ENCODE results near the gene FASTKD3.

FASTKD3 gene

DNA sequence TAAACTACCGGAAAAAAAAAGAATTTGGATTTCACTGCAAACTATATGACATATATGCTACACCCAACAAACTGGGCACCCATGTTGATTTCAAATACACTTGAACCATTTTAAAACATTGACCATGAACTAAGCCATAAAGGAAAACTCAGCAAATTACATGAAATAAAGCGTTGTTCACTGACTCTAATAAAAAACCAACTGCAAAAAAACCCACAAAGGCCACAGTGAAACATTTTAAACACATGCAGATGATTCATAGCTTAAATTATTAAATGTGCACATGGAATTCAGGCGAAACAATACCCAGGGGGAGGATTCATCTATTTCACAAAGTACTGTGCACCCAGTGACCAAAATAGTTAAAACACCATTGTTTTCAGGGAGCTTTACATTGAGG, 33.4 kb upstream of the FASTKD3 start:
- Histone ChIP-seq H3K36me3 (ENCODE audit: insufficient read depth, low read length) (peaks cover 52% of the 10 kb centered on the region), H3K9me3 (replicated peaks; ENCODE audit: low read length) (no peaks in the 10 kb centered on the region), H3K4me2 (ENCODE audit: low read length) (no peak overlapping the region), H3K4me1 (ENCODE audit: control insufficient read depth, insufficient read depth, low read length) (peaks cover 10% of the 10 kb centered on the region), H3K27me3 (ENCODE audit: control insufficient read depth, insufficient read depth, low read length) (no peaks in the 10 kb centered on the region), H3K9ac (ENCODE audit: low read depth, low read length) (no peak overlapping the region), H3K4me3 (ENCODE audit: low read length) (no peak overlapping the region)

DNA sequence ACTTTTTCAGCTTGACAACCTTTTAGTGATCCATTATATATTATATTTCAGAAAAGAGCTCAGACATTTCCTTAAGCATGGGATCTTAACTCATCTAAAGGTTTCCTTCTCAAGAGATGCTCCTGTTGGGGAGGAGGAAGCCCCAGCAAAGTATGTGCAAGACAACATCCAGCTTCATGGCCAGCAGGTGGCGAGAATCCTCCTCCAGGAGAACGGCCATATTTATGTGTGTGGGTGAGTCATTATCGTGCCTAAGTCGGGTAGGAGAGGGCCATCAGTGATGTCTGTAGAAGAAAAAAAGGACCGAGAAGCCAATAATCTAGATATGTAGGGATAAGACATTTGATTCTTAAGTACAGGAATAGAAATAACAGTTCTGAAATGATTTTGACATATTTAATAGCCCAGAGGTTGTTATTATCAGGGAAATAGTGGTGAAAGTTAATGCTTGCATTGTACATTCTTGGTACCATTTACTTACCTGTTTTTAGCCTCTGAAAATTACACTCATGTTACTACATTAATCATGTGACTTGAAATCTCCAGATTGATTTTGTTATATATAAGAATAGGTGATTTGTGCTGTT, 28.3 kb upstream of the FASTKD3 start:
- Histone ChIP-seq H3K36me3 (ENCODE audit: insufficient read depth, low read length) (peaks cover 79% of the 10 kb centered on the region), H3K4me3 (ENCODE audit: low read length) (no peak overlapping the region), H3K9ac (ENCODE audit: low read depth, low read length) (no peak overlapping the region), H3K27me3 (ENCODE audit: control insufficient read depth, insufficient read depth, low read length) (no peaks in the 10 kb centered on the region), H3K9me3 (replicated peaks; ENCODE audit: low read length) (no peaks in the 10 kb centered on the region), H3K4me2 (ENCODE audit: low read length) (no peak overlapping the region), H3K4me1 (ENCODE audit: control insufficient read depth, insufficient read depth, low read length) (no peaks in the 10 kb centered on the region)

DNA sequence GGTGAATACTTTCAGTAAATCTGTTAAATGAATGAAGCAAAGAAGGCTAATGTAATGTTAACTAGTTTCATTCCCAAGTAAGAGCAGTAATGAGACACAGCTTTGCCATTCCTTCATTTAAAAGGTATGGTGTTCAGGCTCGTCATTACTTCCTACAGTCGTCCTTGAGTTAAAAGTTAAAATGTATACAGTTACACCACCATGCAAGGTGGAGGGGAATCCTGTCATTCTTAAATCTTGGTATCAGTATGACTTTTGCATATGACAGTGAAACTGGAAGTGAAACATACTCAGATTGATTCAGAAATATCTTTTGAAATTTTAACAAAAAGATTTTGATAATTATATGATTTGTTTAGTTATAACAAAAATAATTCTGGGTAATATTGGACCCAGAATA, 26.0 kb upstream of the FASTKD3 start:
- no peaks in the 10 kb centered on the region for H3K27me3 ChIP-seq (ENCODE audit: control insufficient read depth, insufficient read depth, low read length)
- no peaks in the 10 kb centered on the region for H3K4me1 ChIP-seq (ENCODE audit: control insufficient read depth, insufficient read depth, low read length)
- H3K9me3 ChIP-seq (replicated peaks; ENCODE audit: low read length), result no peaks in the 10 kb centered on the region
- peaks cover 76% of the 10 kb centered on the region for H3K36me3 ChIP-seq (ENCODE audit: insufficient read depth, low read length)
- H3K4me2 ChIP-seq (ENCODE audit: low read length), result no peak overlapping the region
- H3K9ac ChIP-seq (ENCODE audit: low read depth, low read length), result no peak overlapping the region
- no peak overlapping the region for H3K4me3 ChIP-seq (ENCODE audit: low read length)

DNA sequence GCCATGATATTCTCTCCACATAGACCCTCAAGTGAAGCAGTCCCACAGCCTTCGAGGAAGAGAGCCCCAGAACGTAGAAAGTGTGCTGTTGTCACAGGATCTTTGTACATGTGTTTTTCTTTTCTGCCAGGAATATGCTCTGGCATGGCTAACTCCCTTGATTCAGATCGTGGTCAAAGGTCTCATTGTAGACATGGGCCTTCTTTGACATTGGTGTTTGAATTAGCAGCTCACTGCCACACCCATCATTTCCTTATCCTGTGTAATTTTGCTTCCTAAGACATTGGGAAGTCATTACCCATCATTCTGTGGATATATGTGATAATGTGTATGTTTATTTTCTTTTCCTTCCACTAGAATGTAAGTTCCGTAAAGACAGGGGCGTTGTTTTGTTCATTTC, 25.6 kb upstream of the FASTKD3 start:
- Histone ChIP-seq H3K9ac (ENCODE audit: low read depth, low read length) (no peak overlapping the region), H3K9me3 (replicated peaks; ENCODE audit: low read length) (no peaks in the 10 kb centered on the region), H3K4me3 (ENCODE audit: low read length) (no peak overlapping the region), H3K4me2 (ENCODE audit: low read length) (no peak overlapping the region), H3K4me1 (ENCODE audit: control insufficient read depth, insufficient read depth, low read length) (no peaks in the 10 kb centered on the region), H3K27me3 (ENCODE audit: control insufficient read depth, insufficient read depth, low read length) (no peaks in the 10 kb centered on the region), H3K36me3 (ENCODE audit: insufficient read depth, low read length) (peaks cover 78% of the 10 kb centered on the region)

DNA sequence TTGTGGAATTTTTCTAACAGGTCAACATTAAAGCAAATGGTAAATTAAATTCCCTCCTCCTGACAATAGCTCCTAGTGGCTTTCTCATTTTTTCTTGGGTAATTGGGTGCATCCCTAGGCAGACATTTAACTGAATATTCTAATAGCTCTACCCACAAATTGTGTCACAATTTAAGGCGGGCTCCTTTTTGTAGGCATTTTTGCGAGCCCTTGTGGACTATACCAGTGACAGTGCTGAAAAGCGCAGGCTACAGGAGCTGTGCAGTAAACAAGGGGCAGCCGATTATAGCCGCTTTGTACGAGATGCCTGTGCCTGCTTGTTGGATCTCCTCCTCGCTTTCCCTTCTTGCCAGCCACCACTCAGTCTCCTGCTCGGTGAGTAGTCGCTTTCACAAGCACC, 20.1 kb upstream of the FASTKD3 start:
- Histone ChIP-seq H3K4me3 (ENCODE audit: low read length) (no peak overlapping the region), H3K4me2 (ENCODE audit: low read length) (no peak overlapping the region), H3K9ac (ENCODE audit: low read depth, low read length) (no peak overlapping the region), H3K9me3 (replicated peaks; ENCODE audit: low read length) (no peaks in the 10 kb centered on the region), H3K36me3 (ENCODE audit: insufficient read depth, low read length) (peaks cover 61% of the 10 kb centered on the region), H3K27me3 (ENCODE audit: control insufficient read depth, insufficient read depth, low read length) (no peaks in the 10 kb centered on the region), H3K4me1 (ENCODE audit: control insufficient read depth, insufficient read depth, low read length) (peaks cover 8% of the 10 kb centered on the region)

DNA sequence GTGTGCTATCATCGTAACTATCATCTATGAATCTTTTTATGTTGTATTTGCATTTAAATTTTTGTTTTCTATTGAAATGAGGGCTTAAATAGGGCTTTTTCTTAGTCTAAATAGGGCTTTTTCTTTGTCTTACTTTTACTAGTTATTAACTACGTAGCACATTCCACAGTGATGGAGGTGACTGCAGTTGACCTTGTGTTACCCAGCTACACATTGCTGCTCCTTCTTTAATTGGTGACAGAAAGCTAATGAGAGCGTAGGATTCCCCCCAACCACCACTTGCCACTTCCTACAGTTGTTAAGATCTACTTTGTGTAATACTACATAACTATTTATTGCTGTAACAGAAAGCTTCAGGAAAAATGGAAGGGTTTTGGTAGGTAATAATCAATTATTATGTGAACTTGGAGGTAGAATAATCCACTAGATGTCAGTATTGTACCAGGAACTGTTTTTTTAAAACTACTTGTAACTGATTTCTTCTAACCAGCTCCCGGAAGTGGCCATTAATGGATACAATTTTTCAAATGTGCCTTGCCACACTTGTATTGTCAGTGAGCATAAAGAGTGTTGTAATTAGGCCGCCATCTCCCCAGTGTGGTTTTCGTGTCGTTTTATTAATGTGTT, 18.1 kb upstream of the FASTKD3 start:
- Histone ChIP-seq H3K4me2 (ENCODE audit: low read length) (no peak overlapping the region), H3K4me1 (ENCODE audit: control insufficient read depth, insufficient read depth, low read length) (peaks cover 8% of the 10 kb centered on the region), H3K9ac (ENCODE audit: low read depth, low read length) (no peak overlapping the region), H3K36me3 (ENCODE audit: insufficient read depth, low read length) (peaks cover 56% of the 10 kb centered on the region), H3K9me3 (replicated peaks; ENCODE audit: low read length) (no peaks in the 10 kb centered on the region), H3K4me3 (ENCODE audit: low read length) (no peak overlapping the region), H3K27me3 (ENCODE audit: control insufficient read depth, insufficient read depth, low read length) (no peaks in the 10 kb centered on the region)

DNA sequence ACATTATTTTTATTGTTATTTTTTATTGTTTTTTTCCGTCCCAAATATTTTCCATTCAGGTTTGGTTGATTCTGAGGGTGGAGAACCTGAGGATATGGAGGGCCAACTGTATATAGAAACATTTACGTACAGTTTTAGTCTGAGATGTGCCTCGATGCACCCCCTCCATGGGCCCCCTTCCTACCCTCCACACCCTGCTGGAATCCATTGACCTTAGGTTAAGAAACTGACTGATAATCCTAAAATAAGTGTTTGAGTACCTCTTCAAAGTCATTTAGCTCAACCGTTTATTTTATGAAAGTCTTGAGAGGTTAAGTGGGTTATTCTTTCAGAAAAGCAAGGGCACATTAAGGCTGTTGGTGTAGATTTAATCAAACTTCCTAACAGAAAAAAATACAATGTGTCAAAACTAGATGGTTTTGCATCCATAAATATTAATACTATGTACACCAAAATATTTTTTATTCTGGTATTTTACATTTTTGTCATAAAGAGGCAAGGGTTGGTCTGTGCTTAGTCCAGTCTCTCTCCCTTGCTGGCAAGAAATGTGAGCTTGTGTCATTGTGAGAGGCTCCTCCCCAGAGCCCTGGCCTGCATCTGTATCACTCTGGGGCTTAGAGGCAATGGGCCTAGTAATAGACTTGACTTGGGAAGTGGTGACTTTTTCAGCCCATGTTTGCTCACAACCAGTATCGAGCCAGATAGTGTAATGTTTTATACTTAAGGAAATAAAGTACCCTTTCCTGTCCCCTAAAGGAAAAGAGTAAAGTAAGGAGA, 15.8 kb upstream of the FASTKD3 start:
- H3K4me3 ChIP-seq (ENCODE audit: low read length), result no peak overlapping the region
- no peaks in the 10 kb centered on the region for H3K27me3 ChIP-seq (ENCODE audit: control insufficient read depth, insufficient read depth, low read length)
- H3K9me3 ChIP-seq (replicated peaks; ENCODE audit: low read length), result no peaks in the 10 kb centered on the region
- H3K4me2 ChIP-seq (ENCODE audit: low read length), result no peak overlapping the region
- no peak overlapping the region for H3K9ac ChIP-seq (ENCODE audit: low read depth, low read length)
- H3K4me1 ChIP-seq (ENCODE audit: control insufficient read depth, insufficient read depth, low read length), result peaks cover 8% of the 10 kb centered on the region
- H3K36me3 ChIP-seq (ENCODE audit: insufficient read depth, low read length), result peaks cover 58% of the 10 kb centered on the region

DNA sequence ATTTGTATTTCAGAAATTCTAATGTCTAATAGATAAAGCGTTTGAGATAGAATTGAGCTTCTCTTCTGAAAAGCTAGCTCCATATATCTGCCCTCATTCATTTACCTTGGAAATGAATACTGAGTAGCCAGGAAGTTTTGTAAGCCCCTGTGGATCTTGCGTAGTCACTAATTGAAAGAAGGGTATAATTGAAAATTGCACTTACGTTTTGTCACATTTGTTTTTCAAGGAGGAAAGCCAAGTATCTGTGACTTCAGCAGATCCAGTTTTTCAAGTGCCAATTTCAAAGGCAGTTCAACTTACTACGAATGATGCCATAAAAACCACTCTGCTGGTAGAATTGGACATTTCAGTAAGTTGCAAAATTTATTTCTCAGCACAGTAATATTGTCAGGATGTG, 14.1 kb upstream of the FASTKD3 start:
- H3K27me3 ChIP-seq (ENCODE audit: control insufficient read depth, insufficient read depth, low read length), result no peaks in the 10 kb centered on the region
- H3K4me2 ChIP-seq (ENCODE audit: low read length), result no peak overlapping the region
- peaks cover 57% of the 10 kb centered on the region for H3K36me3 ChIP-seq (ENCODE audit: insufficient read depth, low read length)
- H3K4me3 ChIP-seq (ENCODE audit: low read length), result no peak overlapping the region
- H3K9ac ChIP-seq (ENCODE audit: low read depth, low read length), result no peak overlapping the region
- no peaks in the 10 kb centered on the region for H3K9me3 ChIP-seq (replicated peaks; ENCODE audit: low read length)
- H3K4me1 ChIP-seq (ENCODE audit: control insufficient read depth, insufficient read depth, low read length), result peaks cover 12% of the 10 kb centered on the region

DNA sequence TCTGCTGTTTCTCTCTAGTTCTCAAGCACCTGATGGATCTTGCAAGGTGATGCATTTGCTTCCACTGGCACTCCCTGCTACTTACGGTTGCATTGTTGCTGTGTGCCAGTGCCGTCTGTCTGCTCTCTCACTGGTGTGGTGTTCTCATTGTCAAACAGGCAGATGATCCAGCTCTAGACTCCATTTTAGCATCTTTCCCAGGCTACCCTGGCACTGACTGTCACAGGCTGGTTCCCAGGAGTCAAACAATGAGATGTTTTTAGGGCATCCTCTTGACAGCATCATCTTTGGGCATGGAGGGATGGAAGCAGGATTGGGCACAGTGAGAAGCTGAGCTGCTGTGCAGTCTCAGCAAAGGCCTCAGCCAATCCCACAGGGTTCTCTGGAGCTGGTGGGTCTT, 13.0 kb upstream of the FASTKD3 start:
- no peak overlapping the region for H3K4me2 ChIP-seq (ENCODE audit: low read length)
- H3K27me3 ChIP-seq (ENCODE audit: control insufficient read depth, insufficient read depth, low read length), result no peaks in the 10 kb centered on the region
- H3K4me3 ChIP-seq (ENCODE audit: low read length), result no peak overlapping the region
- peaks cover 60% of the 10 kb centered on the region for H3K36me3 ChIP-seq (ENCODE audit: insufficient read depth, low read length)
- H3K4me1 ChIP-seq (ENCODE audit: control insufficient read depth, insufficient read depth, low read length), result peaks cover 20% of the 10 kb centered on the region
- H3K9me3 ChIP-seq (replicated peaks; ENCODE audit: low read length), result no peaks in the 10 kb centered on the region
- H3K9ac ChIP-seq (ENCODE audit: low read depth, low read length), result no peak overlapping the region

DNA sequence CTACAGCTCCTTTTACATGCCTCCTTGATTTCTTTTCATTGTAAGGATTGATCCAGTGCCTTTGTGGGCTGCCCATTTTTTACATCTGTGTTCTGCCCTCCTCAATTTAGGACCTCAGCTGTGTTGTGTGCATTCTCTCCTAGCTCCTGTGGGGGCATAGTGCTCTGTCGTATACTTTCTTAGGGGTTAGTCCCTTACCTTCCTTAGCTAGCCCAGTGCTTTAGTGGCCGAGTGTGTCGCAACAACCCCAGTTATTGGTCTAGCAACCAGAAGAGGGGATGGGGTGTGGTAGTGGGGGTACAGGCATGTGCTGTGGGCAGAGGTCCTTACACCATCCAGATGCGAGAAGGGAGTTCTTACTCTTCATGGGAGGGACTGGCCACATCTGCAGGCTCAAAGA, 12.3 kb upstream of the FASTKD3 start:
- peaks cover 60% of the 10 kb centered on the region for H3K36me3 ChIP-seq (ENCODE audit: insufficient read depth, low read length)
- no peak overlapping the region for H3K4me2 ChIP-seq (ENCODE audit: low read length)
- peaks cover 28% of the 10 kb centered on the region for H3K4me1 ChIP-seq (ENCODE audit: control insufficient read depth, insufficient read depth, low read length)
- H3K27me3 ChIP-seq (ENCODE audit: control insufficient read depth, insufficient read depth, low read length), result no peaks in the 10 kb centered on the region
- no peaks in the 10 kb centered on the region for H3K9me3 ChIP-seq (replicated peaks; ENCODE audit: low read length)
- no peak overlapping the region for H3K9ac ChIP-seq (ENCODE audit: low read depth, low read length)
- no peak overlapping the region for H3K4me3 ChIP-seq (ENCODE audit: low read length)

DNA sequence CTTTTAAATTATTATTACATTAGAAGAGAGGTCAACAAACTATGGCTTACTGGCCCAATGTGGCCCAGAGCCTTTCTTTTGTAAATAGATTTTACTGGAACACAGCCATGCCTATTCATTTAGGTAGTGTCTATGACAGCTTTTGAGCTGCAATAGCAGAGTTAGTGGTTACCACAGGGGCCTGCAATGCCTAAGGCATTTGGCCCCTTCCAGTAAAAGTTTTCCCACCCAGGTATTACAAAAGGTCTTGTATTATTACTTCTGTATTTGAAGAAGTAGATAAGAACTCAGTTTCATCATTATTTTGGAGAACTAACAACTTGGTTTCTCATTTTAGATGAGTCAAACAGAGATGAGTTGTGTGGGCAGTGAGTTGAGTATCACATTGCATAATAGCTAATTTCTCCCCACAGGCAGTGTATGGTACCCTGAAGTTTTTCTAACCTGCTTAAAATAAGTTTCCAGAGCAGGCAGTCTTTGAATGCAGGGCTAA, 9.6 kb upstream of the FASTKD3 start:
- peaks cover 28% of the 10 kb centered on the region for H3K4me1 ChIP-seq (ENCODE audit: control insufficient read depth, insufficient read depth, low read length)
- H3K4me3 ChIP-seq (ENCODE audit: low read length), result no peak overlapping the region
- H3K27me3 ChIP-seq (ENCODE audit: control insufficient read depth, insufficient read depth, low read length), result no peaks in the 10 kb centered on the region
- no peaks in the 10 kb centered on the region for H3K9me3 ChIP-seq (replicated peaks; ENCODE audit: low read length)
- H3K4me2 ChIP-seq (ENCODE audit: low read length), result no peak overlapping the region
- no peak overlapping the region for H3K9ac ChIP-seq (ENCODE audit: low read depth, low read length)
- peaks cover 52% of the 10 kb centered on the region for H3K36me3 ChIP-seq (ENCODE audit: insufficient read depth, low read length)
